T1000 (cell line): Measurements from ENCODE around the gene AOX1.
"Not testable (repeated sequence)": the region's sequence is repeated elsewhere in the genome, so short reads cannot be mapped to it uniquely, and the experiment has no call there.

Source experiments
- DNase-seq: peaks from one replicate; lab custom pipeline; 2025; ENCODE audit warnings: mixed read lengths; lab: John Stamatoyannopoulos, UW

AOX1 gene

GRCh38 chr2:200585730-200586643 is at the start of gene AOX1:
TSS of gene AOX1 (plus strand) at chr2:200586014. CDS start at chr2:200586109, 95 bp downstream.
- no peak for DNase-seq

- DNase-seq, result no peak
Observed at GRCh38 chr2:200538139-200538538, 47.7 kb upstream of the AOX1 start.

- DNase-seq, result no peak
Observed at GRCh38 chr2:200540793-200541192, 45.0 kb upstream of the AOX1 start.

- DNase-seq, result not testable (repeated sequence)
Observed at GRCh38 chr2:200566596-200566995, 19.2 kb upstream of the AOX1 start.

- no peak for DNase-seq
Observed at GRCh38 chr2:200567932-200568331, 17.9 kb upstream of the AOX1 start.

- DNase-seq, result no peak
Observed at GRCh38 chr2:200575957-200576356, 9.9 kb upstream of the AOX1 start.

GRCh38 chr2:200577027-200577426 is 8.8 kb upstream of the AOX1 start:
- no peak for DNase-seq

GRCh38 chr2:200578778-200579177 is 7.0 kb upstream of the AOX1 start:
- peak; percentile 1 for DNase-seq

GRCh38 chr2:200584639-200585038 is 1.2 kb upstream of the AOX1 start:
- DNase-seq, result no peak

GRCh38 chr2:200585340-200585729 is 479 bp upstream of the AOX1 start:
- DNase-seq, result no peak

GRCh38 chr2:200586644-200586975 is 796 bp downstream of the AOX1 start:
- DNase-seq, result no peak

- DNase-seq, result no peak
Observed at GRCh38 chr2:200587007-200587616, 1.3 kb downstream of the AOX1 start.

- DNase-seq, result no peak
Observed at GRCh38 chr2:200588076-200588678, 2.4 kb downstream of the AOX1 start.

GRCh38 chr2:200590090-200590489 is 4.3 kb downstream of the AOX1 start:
- DNase-seq, result no peak

GRCh38 chr2:200591308-200591707 is 5.5 kb downstream of the AOX1 start:
- no peak for DNase-seq

GRCh38 chr2:200592406-200593075 is 6.7 kb downstream of the AOX1 start:
- no peak for DNase-seq

GRCh38 chr2:200593905-200594304 is 8.1 kb downstream of the AOX1 start:
- DNase-seq, result no peak

GRCh38 chr2:200595913-200596312 is 10.1 kb downstream of the AOX1 start:
- no peak for DNase-seq

- no peak for DNase-seq
Observed at GRCh38 chr2:200596774-200597570, 11.2 kb downstream of the AOX1 start.

- no peak for DNase-seq
Observed at GRCh38 chr2:200599206-200599605, 13.4 kb downstream of the AOX1 start.

- DNase-seq, result no peak
Observed at GRCh38 chr2:200600549-200601225, 14.9 kb downstream of the AOX1 start.
